Measurements from ENCODE around the gene USP6NL.
A peak's percentile ranks its signal among the peaks of the same experiment; 100 is the strongest.

The USP6NL gene

DNA sequence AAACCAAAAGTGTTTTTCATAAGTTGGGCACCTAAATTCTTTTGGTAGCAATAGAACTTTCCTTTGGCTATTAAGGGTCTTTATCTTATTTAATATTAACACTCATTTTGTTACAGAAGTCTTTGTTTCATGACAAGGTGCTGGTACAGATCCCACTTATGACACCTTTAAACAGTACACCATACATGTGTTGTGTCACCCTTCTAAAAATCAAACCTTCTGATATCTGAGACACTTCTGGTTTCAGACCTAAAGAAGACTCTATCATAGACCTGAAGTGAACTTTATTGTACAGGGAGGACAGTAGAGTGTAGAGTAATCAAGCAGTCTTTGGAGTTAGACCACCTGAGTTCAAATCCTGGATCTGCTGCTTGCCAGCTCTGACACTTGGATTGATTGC is 5.8 kb upstream of the USP6NL start:
- in situ Hi-C loops (cut with HindIII; ENCODE audit: low sequenced_read_pairs): no loop called here
- no peak overlapping the region for H3K4me3 ChIP-seq (ENCODE audit: low read depth, low read length)
- no peak for DNase-seq (ENCODE audit: low read depth)
- TF ChIP-seq, protein P1, sequence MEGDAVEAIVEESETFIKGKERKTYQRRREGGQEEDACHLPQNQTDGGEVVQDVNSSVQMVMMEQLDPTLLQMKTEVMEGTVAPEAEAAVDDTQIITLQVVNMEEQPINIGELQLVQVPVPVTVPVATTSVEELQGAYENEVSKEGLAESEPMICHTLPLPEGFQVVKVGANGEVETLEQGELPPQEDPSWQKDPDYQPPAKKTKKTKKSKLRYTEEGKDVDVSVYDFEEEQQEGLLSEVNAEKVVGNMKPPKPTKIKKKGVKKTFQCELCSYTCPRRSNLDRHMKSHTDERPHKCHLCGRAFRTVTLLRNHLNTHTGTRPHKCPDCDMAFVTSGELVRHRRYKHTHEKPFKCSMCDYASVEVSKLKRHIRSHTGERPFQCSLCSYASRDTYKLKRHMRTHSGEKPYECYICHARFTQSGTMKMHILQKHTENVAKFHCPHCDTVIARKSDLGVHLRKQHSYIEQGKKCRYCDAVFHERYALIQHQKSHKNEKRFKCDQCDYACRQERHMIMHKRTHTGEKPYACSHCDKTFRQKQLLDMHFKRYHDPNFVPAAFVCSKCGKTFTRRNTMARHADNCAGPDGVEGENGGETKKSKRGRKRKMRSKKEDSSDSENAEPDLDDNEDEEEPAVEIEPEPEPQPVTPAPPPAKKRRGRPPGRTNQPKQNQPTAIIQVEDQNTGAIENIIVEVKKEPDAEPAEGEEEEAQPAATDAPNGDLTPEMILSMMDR (IDR thresholded peaks at IDR 0.05; ENCODE audit: low read depth, low read length, missing control alignments): no peak

DNA sequence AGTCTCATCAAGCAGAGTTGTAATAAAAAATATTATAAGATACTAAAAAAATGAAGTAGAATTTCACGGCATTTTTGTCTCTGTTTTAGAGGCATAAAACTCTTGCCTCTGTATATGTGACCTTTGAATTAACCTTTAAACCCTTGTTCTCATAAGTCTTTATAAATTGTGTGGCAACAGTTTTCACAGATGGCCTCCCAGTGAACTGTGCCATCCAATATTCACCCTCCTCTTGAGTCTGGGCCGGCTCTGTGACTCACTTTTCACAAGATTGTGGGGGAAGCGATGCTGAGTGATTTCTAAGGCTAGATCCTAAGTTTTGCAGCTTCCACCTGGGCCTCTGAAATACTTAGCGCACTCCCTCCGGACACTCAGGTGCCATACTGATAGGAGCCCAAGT is 4.6 kb upstream of the USP6NL start:
- TF ChIP-seq, protein P1 (IDR thresholded peaks at IDR 0.05; ENCODE audit: low read depth, low read length, missing control alignments): no peak
- DNase-seq (ENCODE audit: low read depth): no peak
- in situ Hi-C loops (cut with HindIII; ENCODE audit: low sequenced_read_pairs): no loop called here
- H3K4me3 ChIP-seq (ENCODE audit: low read depth, low read length): no peak overlapping the region

DNA sequence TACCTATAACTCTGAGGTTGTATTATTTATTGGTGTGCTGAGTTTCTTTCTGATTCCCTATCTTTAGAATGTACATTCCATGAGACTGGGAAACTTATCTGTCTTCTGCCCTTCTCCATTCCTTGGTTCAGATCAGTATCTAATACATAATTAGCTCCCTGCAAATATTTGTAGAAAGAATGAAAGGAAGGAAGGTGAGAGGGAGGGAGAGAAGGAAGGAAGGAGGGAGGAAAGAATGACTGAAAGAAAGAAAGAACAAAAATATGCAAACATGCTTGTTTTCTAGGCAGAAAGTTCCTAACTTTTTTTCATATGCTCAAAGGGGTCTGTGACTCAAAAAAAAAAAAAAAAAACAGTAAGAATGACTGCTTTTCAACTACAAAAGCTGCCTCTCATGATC is 3.9 kb upstream of the USP6NL start:
- no peak for DNase-seq (ENCODE audit: low read depth)
- in situ Hi-C loops (cut with HindIII; ENCODE audit: low sequenced_read_pairs): no loop called here
- TF ChIP-seq, protein P1 (IDR thresholded peaks at IDR 0.05; ENCODE audit: low read depth, low read length, missing control alignments): no peak
- H3K4me3 ChIP-seq (ENCODE audit: low read depth, low read length): no peak overlapping the region

DNA sequence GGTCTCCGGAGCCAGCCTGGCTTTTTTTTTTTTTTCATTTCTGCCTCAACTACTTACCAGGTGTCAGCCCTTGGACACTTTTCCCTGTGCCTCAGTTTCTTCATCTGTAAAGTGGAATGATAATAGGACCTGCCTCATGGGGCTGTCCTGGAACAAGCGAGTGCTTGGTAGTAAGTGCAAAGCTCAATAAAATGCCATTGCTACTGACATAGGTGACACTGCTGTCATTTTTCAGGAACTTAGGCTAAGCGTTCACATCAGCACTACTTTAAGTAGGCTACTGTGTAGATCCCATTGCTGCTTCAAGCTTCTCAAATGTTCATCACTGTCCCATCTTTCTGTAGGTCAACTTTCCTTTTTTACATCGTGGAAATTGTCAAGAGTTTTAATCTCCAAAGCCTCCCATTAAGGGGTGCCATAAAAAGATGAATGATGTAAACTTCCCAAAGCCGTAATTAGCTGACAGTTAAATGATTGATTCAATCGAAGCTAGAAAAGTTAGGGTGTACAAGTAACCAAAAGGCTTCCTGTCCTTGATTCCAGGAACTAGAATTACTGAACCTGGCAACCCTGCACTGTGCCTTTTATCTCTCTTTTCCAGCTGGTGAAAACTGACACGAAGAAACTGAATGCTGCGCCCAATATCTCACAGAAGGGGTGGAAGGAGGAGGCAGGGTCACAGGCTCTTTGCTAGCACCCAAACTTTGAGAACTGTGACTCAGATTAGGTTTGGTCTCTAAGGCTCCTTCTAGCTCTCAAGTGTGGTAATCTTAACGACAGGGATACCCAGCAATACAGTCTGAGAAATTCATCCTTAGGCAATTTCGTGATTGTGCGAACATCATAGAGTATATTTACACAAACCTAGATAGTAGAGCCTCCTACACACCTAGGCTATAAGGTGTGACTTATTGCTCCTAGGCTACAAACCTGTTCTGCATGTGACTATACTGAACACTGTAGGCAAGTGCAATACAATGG is 861 bp upstream of the USP6NL start:
- peak overlapping the region; percentile 91 for H3K4me3 ChIP-seq (ENCODE audit: low read depth, low read length)
- TF ChIP-seq, protein P1 (IDR thresholded peaks at IDR 0.05; ENCODE audit: low read depth, low read length, missing control alignments): no peak
- in situ Hi-C loops (cut with HindIII; ENCODE audit: low sequenced_read_pairs): no loop called here
- DNase-seq (ENCODE audit: low read depth): no peak

DNA sequence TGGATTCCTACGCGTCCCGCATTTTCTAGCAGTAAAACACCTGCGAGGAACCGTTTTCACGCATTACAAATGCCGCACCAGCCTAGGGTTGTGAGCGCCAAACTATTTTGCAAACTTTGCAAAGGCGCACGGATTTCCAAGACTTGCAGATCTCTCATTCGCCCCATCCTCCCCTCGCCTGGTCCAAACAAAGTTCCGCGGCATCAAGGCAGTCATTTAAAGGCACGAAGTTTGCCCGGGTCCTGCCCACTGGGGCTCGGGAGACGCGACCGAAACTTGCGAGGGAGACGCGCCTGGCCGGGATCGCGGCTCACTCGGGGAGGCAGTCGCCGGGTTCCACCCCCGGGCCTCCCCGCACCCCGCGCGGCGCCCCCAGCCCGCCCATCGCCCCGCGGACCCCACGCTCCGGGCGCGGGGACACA is 613 bp downstream of the USP6NL start:
- TF ChIP-seq, protein P1 (IDR thresholded peaks at IDR 0.05; ENCODE audit: low read depth, low read length, missing control alignments): no peak
- in situ Hi-C loops (cut with HindIII; ENCODE audit: low sequenced_read_pairs): no loop called here
- peak overlapping the region; percentile 91 for H3K4me3 ChIP-seq (ENCODE audit: low read depth, low read length)
- no peak for DNase-seq (ENCODE audit: low read depth)

DNA sequence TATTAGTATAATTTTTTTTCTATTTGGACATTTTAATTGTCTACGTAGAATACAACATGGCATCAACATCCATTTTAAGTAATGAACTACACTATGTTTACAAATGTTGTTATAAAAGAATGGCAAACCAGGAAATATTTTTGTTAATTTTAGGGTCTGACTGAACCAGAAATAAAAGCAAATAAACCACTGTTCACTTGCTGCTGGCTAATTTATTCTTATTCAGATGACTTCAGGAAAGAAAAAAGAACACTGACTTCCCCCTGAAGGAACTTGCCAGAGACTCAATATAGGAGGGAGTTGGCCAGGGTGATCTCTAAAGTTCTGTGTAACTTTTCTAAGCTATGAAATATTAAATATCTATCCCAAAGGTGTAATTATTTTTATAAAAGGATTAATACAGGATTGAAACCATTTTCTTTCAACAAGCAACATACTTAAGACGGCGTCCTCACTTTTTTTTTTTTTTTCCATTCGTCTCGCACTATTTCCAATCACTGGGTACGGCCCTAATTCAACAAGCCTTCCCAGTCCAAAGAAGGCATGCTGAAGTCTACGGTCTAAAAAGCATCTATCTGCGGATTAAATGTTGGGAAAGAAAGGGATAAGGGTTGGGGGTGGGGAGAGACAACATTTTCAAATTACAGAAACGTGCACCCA is 1.2 kb downstream of the USP6NL start:
- no peak for DNase-seq (ENCODE audit: low read depth)
- in situ Hi-C loops (cut with HindIII; ENCODE audit: low sequenced_read_pairs): no loop called here
- TF ChIP-seq, protein P1 (IDR thresholded peaks at IDR 0.05; ENCODE audit: low read depth, low read length, missing control alignments): no peak

More for the DNA sequence above, 1.2 kb downstream of the USP6NL start:
- H3K4me3 ChIP-seq (ENCODE audit: low read depth, low read length): peak overlapping the region; percentile 91

Measured in astrocyte of the cerebellum (primary cell).